ENCODE results near the gene HAGHL. TPM values are rescaled to one million over a fixed set of nuclear protein-coding genes. Genes with fewer than 3 reads are reported as not detected.

Gene HAGHL
- total RNA-seq, 1 donor from 2014 or later: 31.7 TPM

DNA sequence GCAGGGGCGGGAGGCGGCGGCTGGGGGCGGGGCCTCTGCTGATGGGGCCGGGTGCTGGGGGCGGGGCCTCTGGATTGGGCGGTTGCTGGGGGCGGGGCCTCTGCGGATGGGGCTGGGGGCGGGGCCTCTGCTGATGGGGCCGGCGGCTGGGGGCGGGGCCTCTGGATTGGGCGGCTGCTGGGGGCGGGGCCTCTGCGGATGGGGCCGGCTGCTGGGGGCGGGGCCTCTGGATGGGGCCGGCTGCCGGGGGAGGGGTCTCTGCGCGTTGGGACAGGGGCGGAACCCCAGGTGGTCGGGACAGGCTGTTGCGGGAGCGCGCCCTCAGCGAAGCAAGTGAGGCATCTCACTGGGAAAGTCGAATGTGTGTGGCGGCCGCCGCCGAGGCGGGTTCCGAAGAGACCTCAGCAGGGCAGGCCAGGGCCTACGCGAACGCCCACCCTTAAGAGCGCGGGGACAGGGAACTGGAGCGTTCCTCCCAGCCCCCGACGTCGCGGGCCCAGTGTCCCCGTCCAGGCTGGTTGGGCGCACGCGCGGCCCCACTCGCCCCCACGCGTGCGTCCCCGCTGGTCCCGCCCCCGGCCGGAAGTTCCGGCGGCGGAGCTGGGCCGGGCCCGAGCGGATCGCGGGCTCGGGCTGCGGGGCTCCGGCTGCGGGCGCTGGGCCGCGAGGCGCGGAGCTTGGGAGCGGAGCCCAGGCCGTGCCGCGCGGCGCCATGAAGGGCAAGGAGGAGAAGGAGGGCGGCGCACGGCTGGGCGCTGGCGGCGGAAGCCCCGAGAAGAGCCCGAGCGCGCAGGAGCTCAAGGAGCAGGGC, 46.9 kb upstream of the HAGHL start, which contains the start of gene STUB1:
Gene STUB1 (plus strand): TSS at position 597 of the 811 bp plus-strand sequence. CDS start 116 bp downstream, at position 713.
- Mint-ChIP-seq H3K36me3 (ENCODE audit: unreplicated experiment) (no peaks in the 10 kb centered on the region), H3K4me1 (ENCODE audit: low read depth, unreplicated experiment) (peaks cover 9% of the 10 kb centered on the region), H3K27ac (ENCODE audit: unreplicated experiment) (peak within 1 kb of the TSS; percentile 72), H3K9me3 (ENCODE audit: unreplicated experiment) (peaks cover 6% of the 10 kb centered on the region), H3K27me3 (ENCODE audit: unreplicated experiment) (peaks cover 11% of the 10 kb centered on the region), H3K4me3 (ENCODE audit: unreplicated experiment) (peak within 1 kb of the TSS; percentile 84)
- DNase-seq: peak; percentile 94
- no peak for TF ChIP-seq CTCF (IDR thresholded peaks at IDR 0.05; ENCODE audit: partially characterized antibody, unreplicated experiment)

DNA sequence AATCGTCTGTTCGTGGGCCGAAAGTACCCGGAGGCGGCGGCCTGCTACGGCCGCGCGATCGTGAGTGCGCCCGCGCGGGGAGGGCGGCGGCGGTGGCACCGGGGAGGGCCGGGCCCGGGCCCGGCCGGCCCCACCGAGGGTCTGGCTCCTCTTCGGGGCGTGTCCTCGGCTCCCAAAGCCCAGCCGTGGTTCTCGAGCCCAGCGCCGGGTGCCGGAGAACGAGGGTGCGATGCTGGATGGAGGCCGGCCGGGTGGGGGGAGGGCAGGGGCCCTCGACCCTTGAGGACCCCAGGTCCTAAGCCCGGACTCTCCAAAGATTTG, 46.3 kb upstream of the HAGHL start:
- Mint-ChIP-seq H3K9me3 (ENCODE audit: unreplicated experiment) (peaks cover 4% of the 10 kb centered on the region), H3K27me3 (ENCODE audit: unreplicated experiment) (peaks cover 9% of the 10 kb centered on the region), H3K4me1 (ENCODE audit: low read depth, unreplicated experiment) (peaks cover 9% of the 10 kb centered on the region), H3K4me3 (ENCODE audit: unreplicated experiment) (peak overlapping the region; percentile 81), H3K27ac (ENCODE audit: unreplicated experiment) (no peak overlapping the region), H3K36me3 (ENCODE audit: unreplicated experiment) (no peaks in the 10 kb centered on the region)
- no peak for TF ChIP-seq CTCF (IDR thresholded peaks at IDR 0.05; ENCODE audit: partially characterized antibody, unreplicated experiment)
- DNase-seq: no peak

GRCh38 chr16:680967-681745, 45.8 kb upstream of the HAGHL start:
- peak overlapping the region; percentile 81 for H3K4me3 Mint-ChIP-seq (ENCODE audit: unreplicated experiment)
- no peak overlapping the region for H3K27ac Mint-ChIP-seq (ENCODE audit: unreplicated experiment)

GRCh38 chr16:681746-682427, 45.0 kb upstream of the HAGHL start:
- peaks cover 8% of the 10 kb centered on the region for H3K9me3 Mint-ChIP-seq (ENCODE audit: unreplicated experiment)
- no peak for TF ChIP-seq CTCF (IDR thresholded peaks at IDR 0.05; ENCODE audit: partially characterized antibody, unreplicated experiment)

More at GRCh38 chr16:680967-681745, 45.8 kb upstream of the HAGHL start:
- peaks cover 9% of the 10 kb centered on the region for H3K4me1 Mint-ChIP-seq (ENCODE audit: low read depth, unreplicated experiment)
- no peak for TF ChIP-seq CTCF (IDR thresholded peaks at IDR 0.05; ENCODE audit: partially characterized antibody, unreplicated experiment)
- no peak for DNase-seq
- no peaks in the 10 kb centered on the region for H3K36me3 Mint-ChIP-seq (ENCODE audit: unreplicated experiment)
- H3K27me3 Mint-ChIP-seq (ENCODE audit: unreplicated experiment): peaks cover 9% of the 10 kb centered on the region
- peaks cover 7% of the 10 kb centered on the region for H3K9me3 Mint-ChIP-seq (ENCODE audit: unreplicated experiment)

More at GRCh38 chr16:681746-682427, 45.0 kb upstream of the HAGHL start:
- no peak for DNase-seq
- H3K27ac Mint-ChIP-seq (ENCODE audit: unreplicated experiment): no peak overlapping the region
- peaks cover 9% of the 10 kb centered on the region for H3K27me3 Mint-ChIP-seq (ENCODE audit: unreplicated experiment)
- no peaks in the 10 kb centered on the region for H3K36me3 Mint-ChIP-seq (ENCODE audit: unreplicated experiment)
- peak overlapping the region; percentile 81 for H3K4me3 Mint-ChIP-seq (ENCODE audit: unreplicated experiment)
- H3K4me1 Mint-ChIP-seq (ENCODE audit: low read depth, unreplicated experiment): peaks cover 9% of the 10 kb centered on the region

Data from glutamatergic neuron (in vitro differentiated cells).